Skin epidermis (tissue), 12 donors: ENCODE measurements around the gene GPN1.
"Not testable (repeated sequence)": the region's sequence is repeated elsewhere in the genome, so short reads cannot be mapped to it uniquely, and the experiment has no call there.

ENCODE experiments used
- H3K27ac ChIP-seq, 21 experiments: fragments of 200-600 bp; sonication (generic) in 11 of 21; one replicate each; pipeline ENCODE4 v1.5.0; 2020; ENCODE audit warnings: mild to moderate bottlenecking in 3 of 21, inconsistent platforms in 2 of 21, moderate library complexity in 2 of 21
- H3K4me3 ChIP-seq, 7 experiments: fragments of 200-600 bp; sonication (generic) in 2 of 7; one replicate each; pipeline ENCODE4 v1.5.0; 2020; ENCODE audit warnings: inconsistent platforms in 2 of 7, mild to moderate bottlenecking in 2 of 7, moderate library complexity in 1 of 7

The GPN1 gene

GRCh38 chr2:27626323-27626722 lies 2.5 kb upstream of the GPN1 start:
- peak overlapping the region in 7 of 21 experiments; percentile 9 to 90 (median 42) for H3K27ac ChIP-seq
- not testable (repeated sequence) for H3K4me3 ChIP-seq

- not testable (repeated sequence) for H3K4me3 ChIP-seq
- H3K27ac ChIP-seq: peak overlapping the region in 9 of 21 experiments; percentile 2 to 90 (median 58)
These were observed 1.9 kb upstream of the GPN1 start for GRCh38 chr2:27626921-27627320.

- peak overlapping the region; percentile 59 to 92 (median 70) for H3K4me3 ChIP-seq
- peak overlapping the region in 20 of 21 experiments; percentile 49 to 94 (median 85) for H3K27ac ChIP-seq
These were observed 685 bp upstream of the GPN1 start for GRCh38 chr2:27627963-27628766.

- peak overlapping the region in 1 of 7 experiments; percentile 87 for H3K4me3 ChIP-seq
- H3K27ac ChIP-seq: not testable (repeated sequence)
These were observed 1.4 kb downstream of the GPN1 start for GRCh38 chr2:27630257-27630656.

GRCh38 chr2:27634291-27634690 lies 5.4 kb downstream of the GPN1 start:
- Histone ChIP-seq H3K4me3 (no peak overlapping the region), H3K27ac (no peak overlapping the region)

- no peak overlapping the region for H3K27ac ChIP-seq
- no peak overlapping the region for H3K4me3 ChIP-seq
These were observed 7.9 kb downstream of the GPN1 start for GRCh38 chr2:27636766-27637165.

DNA sequence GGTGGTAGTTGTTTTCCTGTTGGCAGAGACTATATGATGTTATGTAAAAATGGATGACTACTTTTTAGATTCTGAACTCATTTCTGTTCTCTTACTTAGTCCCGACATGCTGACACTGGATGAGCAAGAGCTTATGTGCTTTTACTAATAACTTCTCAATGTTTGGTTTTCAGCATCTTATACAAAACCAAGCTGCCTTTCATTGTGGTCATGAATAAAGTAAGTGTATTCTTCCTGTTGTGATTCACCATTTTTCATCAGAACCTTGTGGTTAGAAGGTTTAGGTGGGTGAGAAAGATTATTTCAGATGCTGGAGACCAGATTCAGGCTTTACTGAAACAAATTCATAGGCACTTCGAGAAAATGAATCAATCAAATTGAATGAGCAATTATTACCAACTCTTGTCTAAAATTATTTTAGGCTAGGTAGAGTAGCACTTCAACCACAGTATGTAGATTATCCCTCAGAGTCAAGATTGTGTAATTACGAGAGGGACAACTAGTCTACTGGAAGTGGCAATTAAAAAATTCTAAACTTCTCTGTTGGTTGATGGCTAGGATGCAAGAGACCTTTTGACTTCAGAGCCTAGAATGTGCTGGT lies 9.3 kb downstream of the GPN1 start:
- H3K27ac ChIP-seq: no peak overlapping the region
- no peak overlapping the region for H3K4me3 ChIP-seq

DNA sequence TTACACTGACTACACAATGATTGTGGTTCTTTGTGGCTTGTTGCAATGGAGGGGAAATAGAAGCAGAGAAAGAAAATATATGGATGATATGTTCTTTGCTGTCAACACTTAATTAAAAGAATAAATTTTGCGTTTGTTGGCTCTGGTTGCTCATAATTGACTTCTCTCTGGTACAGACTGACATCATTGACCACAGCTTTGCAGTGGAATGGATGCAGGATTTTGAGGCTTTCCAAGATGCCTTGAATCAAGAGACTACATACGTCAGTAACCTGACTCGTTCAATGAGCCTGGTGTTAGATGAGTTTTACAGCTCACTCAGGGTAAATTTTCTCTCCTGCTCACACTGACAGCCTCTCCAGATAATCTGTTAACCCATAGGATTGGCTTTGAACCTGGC lies 9.9 kb downstream of the GPN1 start:
- H3K27ac ChIP-seq: no peak overlapping the region
- H3K4me3 ChIP-seq: no peak overlapping the region

DNA sequence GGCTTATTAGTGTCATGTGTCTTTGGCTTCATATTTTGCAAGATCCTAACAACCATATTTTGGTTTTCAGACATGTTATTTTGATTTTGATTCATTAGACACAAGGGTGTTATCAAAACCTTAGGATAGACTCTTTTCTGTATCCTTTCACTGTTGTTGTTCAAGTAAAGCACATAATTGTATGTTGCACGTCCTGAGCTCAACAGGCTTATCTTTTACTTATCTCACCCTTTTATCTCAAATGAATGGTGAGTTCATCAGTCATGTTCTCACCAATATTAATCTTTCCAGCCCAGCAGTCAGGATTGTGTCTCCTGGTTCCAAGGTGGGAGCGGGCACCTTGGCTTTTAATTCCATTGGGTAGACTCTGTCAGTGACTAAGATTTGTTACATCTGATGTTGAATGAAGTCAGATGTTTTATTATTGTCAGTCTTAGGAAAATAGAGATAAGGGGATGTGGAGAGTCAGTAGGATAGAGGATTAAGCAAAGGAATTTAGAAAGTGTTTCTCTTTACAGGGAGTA lies 11.9 kb downstream of the GPN1 start:
- no peak overlapping the region for H3K4me3 ChIP-seq
- no peak overlapping the region for H3K27ac ChIP-seq

DNA sequence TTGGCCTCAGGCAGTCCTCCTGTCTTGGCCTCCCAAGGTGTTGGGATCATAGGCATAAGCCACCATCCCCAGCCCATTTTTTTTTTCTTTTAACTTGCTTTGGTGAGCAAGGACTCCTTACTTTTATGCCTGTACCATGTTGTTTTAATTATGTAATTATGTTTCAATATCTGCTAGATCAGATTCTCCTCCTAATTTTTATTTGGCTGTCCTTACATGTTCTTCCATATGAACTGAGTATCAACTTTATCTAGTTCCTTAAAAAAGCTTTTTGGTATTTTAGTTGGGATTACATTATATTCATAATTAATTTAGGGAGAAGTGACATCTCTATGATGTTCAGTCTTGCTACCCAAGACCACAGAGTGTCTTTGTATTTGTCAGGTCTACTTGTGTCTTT lies 16.3 kb downstream of the GPN1 start:
- Histone ChIP-seq H3K4me3 (no peak overlapping the region), H3K27ac (no peak overlapping the region)

GRCh38 chr2:27647289-27647688 lies 18.4 kb downstream of the GPN1 start:
- H3K4me3 ChIP-seq: no peak overlapping the region
- H3K27ac ChIP-seq: no peak overlapping the region

- H3K4me3 ChIP-seq: no peak overlapping the region
These were observed 18.9 kb downstream of the GPN1 start for GRCh38 chr2:27647737-27648136.

GRCh38 chr2:27651056-27651455 lies 22.2 kb downstream of the GPN1 start:
- Histone ChIP-seq H3K4me3 (no peak overlapping the region), H3K27ac (no peak overlapping the region)

More at GRCh38 chr2:27647737-27648136, 18.9 kb downstream of the GPN1 start:
- H3K27ac ChIP-seq: no peak overlapping the region

GRCh38 chr2:27652341-27652740 lies 23.5 kb downstream of the GPN1 start:
- Histone ChIP-seq H3K4me3 (no peak overlapping the region), H3K27ac (no peak overlapping the region)

DNA sequence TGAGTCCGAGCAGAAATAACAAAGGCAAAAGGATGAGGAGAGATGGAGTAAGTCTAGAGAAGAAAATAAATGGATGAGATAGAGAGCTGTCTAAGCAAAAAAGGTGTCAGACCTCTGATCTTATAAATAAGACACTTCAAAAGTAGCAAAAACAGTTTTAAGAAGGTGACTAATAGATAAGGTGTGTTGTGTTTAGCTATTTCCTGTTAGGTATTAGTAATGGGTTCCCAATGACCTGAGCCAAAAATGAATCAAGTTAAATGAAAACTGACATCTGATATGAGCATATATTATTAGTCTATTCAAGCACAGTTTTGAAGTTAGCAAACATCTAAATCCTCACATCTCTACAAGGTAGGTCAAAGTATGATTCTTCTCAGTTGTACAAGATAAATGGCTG lies 23.9 kb downstream of the GPN1 start:
- Histone ChIP-seq H3K27ac (no peak overlapping the region), H3K4me3 (no peak overlapping the region)

DNA sequence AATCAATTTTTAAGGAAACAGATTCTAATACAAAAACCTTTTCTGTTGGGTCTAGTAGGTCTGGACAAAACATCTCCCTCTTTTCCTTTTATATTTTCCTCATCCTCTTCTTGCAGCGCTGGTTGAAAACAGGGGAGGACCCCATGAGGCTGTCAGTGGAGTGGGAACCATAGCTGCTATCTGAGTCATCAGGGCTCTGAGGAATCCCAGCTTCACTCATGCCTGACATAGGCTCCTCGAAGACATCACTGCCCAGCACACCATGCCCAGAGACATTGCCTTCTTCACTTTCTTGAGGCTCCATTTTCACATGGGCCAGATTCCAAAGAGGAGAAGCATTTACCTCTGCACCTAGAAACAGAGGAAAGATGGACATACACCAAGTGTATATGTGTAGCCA lies 24.5 kb downstream of the GPN1 start:
- no peak overlapping the region for H3K4me3 ChIP-seq
- no peak overlapping the region for H3K27ac ChIP-seq

DNA sequence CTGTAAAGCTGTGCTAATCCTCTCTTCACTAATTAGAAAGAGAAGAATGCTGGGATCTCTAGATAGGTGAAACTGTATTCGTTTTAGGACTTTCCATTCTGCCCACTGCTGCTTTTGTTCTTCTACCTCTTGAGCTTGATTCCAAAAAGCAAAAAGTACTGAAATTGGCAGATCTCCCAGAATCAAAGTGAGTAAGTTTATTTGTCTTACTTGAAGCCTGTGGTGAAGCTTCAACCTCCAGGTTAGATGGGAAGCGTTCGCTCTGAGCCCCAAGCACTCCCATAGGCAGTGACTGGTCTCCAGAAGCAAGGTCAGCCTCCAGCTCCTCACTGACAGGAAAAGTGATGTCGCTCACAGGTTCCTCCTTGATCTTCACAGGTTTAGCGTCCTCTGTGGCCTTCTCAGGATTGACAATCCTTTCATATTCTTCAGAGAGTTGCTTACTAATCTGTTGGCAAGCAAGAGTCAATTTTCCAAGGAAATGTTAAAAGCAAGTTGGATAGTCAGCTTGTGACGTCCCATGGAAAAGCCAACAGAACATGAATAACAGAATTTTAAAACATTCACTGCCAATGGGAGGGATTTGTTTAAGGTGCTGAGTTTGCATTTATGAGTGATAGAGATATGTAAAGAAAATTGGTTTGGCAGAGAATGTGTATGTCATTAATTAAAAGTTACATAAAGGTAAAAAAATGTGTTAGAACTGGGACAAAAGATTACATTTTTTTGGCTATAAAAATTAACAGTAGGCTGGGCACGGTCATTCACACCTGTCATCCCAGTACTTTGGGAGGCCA lies 26.5 kb downstream of the GPN1 start:
- H3K4me3 ChIP-seq: no peak overlapping the region
- no peak overlapping the region for H3K27ac ChIP-seq

DNA sequence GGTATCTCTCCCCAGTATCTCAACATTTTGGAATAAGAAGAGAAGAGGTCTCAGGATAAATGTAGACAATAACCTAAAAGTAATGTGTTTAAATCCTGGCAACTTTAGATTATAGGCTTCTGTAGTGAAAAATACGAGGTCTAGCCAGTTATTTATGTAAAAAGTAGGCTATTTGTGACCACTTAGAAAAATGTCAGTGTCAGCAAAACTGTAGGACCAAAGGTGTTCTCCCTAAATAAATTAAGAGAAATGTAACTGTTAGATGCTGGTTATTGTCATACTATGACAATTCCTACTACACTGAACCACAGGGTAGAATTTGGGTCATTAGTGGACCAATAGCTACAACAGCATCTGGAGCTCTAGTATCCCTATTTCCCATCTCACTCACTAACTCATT lies 32.5 kb downstream of the GPN1 start:
- no peak overlapping the region for H3K4me3 ChIP-seq
- no peak overlapping the region for H3K27ac ChIP-seq

GRCh38 chr2:27663285-27664153 lies 34.7 kb downstream of the GPN1 start, which contains the start of the genes SLC4A1AP and SUPT7L:
Gene SLC4A1AP, plus strand, starts transcription at chr2:27663889. Its CDS starts 26 bp downstream, at chr2:27663915.
Gene SUPT7L, minus strand, starts transcription at chr2:27663614. Its CDS starts 1,422 bp downstream, at chr2:27662192.
- H3K27ac ChIP-seq: peak within 1 kb of the TSS; percentile 23 to 96 (median 89)

More at GRCh38 chr2:27663285-27664153, 34.7 kb downstream of the GPN1 start, which contains the start of the genes SLC4A1AP and SUPT7L:
- peak within 1 kb of the TSS; percentile 61 to 93 (median 69) for H3K4me3 ChIP-seq
